Measurements from ENCODE around the gene NTN1. TPM values are rescaled to one million over a fixed set of nuclear protein-coding genes. Genes with fewer than 3 reads are reported as not detected.

Gene NTN1
- total RNA-seq, 4 donors from 2014 or later, result 3.6 to 20.6 (median 7.2) TPM

DNA sequence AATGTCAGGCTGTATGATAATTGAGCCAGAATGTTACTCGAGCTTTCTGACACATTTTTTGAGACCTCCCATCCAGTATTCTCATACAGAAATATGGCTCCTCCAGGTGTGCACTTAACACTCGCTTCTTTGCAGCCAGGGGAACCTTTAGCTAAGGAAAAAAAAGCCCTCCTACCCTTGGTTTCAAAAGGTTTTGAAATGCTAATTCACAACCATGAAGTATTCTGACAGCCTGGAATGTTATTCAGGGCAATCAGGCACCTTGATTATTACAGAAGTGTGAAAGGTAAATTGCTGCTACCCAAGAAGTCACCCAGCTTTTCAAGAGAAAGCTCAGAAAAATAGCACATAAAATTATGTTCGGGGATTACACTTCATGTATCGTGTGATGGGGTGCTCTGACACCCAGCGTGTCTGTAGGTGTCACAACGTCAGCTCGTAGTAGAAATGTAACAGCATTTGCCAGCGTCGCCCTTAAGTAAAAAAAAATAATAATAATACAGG lies 41.1 kb downstream of the NTN1 start:
- in situ Hi-C loops (cut with MboI; ENCODE audit: low pct_ligation_motif_present in 1 of 4, low pct_unique_long_range_greater_than_20kb in 1 of 4, low sequenced_read_pairs in 3 of 4), result no loop called here
- WGBS, 2 donors (ENCODE audit: low coverage in 1 of 2), result 77 to 87% methylated on average over 8 to 9 of the region's 9 CpGs
- DNase-seq, result no peak

DNA sequence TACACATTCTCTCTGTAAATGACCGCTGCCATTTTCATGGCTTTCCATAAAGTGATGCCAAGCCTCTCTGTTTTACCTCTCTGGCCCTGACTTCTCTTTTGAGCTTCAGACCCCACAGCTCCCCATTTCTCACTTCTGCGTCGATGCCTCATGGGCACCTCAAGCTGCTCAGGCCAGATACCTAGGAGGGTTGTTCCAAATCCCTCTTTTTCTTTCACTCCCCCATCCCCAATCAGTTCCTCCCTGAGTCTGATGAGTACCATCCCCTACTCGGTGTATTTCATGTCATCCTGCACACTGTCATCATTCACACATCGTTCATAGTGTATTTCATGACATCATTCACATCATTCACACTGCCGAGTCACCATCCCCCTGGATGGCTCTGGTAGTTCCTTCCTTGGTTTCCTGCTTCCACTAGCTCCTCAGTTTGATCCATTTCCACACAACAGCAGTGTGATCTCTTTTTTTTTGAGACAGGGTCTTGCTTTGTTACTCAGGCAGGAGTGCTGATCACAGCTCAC lies 43.1 kb downstream of the NTN1 start:
- H3K27ac ChIP-seq, result no peak overlapping the region
- 89% methylated on average over 6 of the region's 6 CpGs for WGBS, 2 donors (ENCODE audit: low coverage in 1 of 2)
- in situ Hi-C loops (cut with MboI; ENCODE audit: low pct_ligation_motif_present in 1 of 4, low pct_unique_long_range_greater_than_20kb in 1 of 4, low sequenced_read_pairs in 3 of 4) (no loop called here), intact Hi-C loops (cut with DNase I; ENCODE audit: low total_unique reads) (no loop called here)
- no peaks in the 10 kb centered on the region for H3K27me3 ChIP-seq
- no peaks in the 10 kb centered on the region for H3K4me1 ChIP-seq
- no peak overlapping the region for H3K4me3 ChIP-seq
- H3K9me3 ChIP-seq, result no peaks in the 10 kb centered on the region
- TF ChIP-seq, protein P1, sequence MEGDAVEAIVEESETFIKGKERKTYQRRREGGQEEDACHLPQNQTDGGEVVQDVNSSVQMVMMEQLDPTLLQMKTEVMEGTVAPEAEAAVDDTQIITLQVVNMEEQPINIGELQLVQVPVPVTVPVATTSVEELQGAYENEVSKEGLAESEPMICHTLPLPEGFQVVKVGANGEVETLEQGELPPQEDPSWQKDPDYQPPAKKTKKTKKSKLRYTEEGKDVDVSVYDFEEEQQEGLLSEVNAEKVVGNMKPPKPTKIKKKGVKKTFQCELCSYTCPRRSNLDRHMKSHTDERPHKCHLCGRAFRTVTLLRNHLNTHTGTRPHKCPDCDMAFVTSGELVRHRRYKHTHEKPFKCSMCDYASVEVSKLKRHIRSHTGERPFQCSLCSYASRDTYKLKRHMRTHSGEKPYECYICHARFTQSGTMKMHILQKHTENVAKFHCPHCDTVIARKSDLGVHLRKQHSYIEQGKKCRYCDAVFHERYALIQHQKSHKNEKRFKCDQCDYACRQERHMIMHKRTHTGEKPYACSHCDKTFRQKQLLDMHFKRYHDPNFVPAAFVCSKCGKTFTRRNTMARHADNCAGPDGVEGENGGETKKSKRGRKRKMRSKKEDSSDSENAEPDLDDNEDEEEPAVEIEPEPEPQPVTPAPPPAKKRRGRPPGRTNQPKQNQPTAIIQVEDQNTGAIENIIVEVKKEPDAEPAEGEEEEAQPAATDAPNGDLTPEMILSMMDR (IDR thresholded peaks at IDR 0.05), result no peak
- TF ChIP-seq POLR2AphosphoS5 (IDR thresholded peaks at IDR 0.05) (no peak), EP300 (IDR thresholded peaks at IDR 0.05; ENCODE audit: low read depth) (no peak), POLR2A (IDR thresholded peaks at IDR 0.05) (no peak)
- no peak for DNase-seq
- no peaks in the 10 kb centered on the region for H3K36me3 ChIP-seq

More for the DNA sequence above, 41.1 kb downstream of the NTN1 start:
- Histone ChIP-seq H3K36me3 (no peaks in the 10 kb centered on the region), H3K27ac (no peak overlapping the region), H3K27me3 (no peaks in the 10 kb centered on the region), H3K4me1 (no peaks in the 10 kb centered on the region), H3K9me3 (no peaks in the 10 kb centered on the region), H3K4me3 (no peak overlapping the region)
- intact Hi-C loops (cut with DNase I; ENCODE audit: low total_unique reads), result no loop called here
- TF ChIP-seq POLR2AphosphoS5 (IDR thresholded peaks at IDR 0.05) (no peak), POLR2A (IDR thresholded peaks at IDR 0.05) (no peak)

DNA sequence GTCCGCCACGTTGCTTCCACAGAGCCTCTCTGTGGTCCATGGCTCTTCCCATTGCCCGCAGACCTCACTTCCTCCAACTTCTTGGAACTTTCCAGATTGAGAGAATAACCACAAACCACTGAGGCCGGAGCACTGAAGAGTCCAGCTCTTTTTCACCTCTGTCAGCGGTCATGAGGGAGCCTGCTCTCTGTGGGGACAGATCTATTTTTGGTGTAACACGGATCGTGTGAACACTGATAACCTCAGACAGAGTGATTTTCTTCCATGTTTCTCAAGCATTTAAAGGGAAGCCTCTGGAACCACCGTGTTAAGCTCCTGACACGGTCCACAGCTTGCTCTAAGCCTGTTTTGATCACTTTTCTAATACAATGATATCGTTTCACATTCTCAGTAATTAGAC lies 49.7 kb downstream of the NTN1 start:
- no peak overlapping the region for H3K27ac ChIP-seq
- no peaks in the 10 kb centered on the region for H3K27me3 ChIP-seq
- H3K9me3 ChIP-seq, result no peaks in the 10 kb centered on the region
- no peak for DNase-seq
- no peak overlapping the region for H3K4me3 ChIP-seq
- no peaks in the 10 kb centered on the region for H3K36me3 ChIP-seq
- WGBS, 2 donors (ENCODE audit: low coverage in 1 of 2), result 86 to 89% methylated on average over 8 to 10 of the region's 10 CpGs
- in situ Hi-C loops (cut with MboI; ENCODE audit: low pct_ligation_motif_present in 1 of 4, low pct_unique_long_range_greater_than_20kb in 1 of 4, low sequenced_read_pairs in 3 of 4) (no loop called here), intact Hi-C loops (cut with DNase I; ENCODE audit: low total_unique reads) (no loop called here)
- peaks cover 0 to 13% (median 6%) of the 10 kb centered on the region in 4 donors for H3K4me1 ChIP-seq
- TF ChIP-seq POLR2AphosphoS5 (IDR thresholded peaks at IDR 0.05) (no peak), EP300 (IDR thresholded peaks at IDR 0.05; ENCODE audit: low read depth) (no peak), POLR2A (IDR thresholded peaks at IDR 0.05) (no peak)
- TF ChIP-seq, protein P1 (IDR thresholded peaks at IDR 0.05), result no peak

DNA sequence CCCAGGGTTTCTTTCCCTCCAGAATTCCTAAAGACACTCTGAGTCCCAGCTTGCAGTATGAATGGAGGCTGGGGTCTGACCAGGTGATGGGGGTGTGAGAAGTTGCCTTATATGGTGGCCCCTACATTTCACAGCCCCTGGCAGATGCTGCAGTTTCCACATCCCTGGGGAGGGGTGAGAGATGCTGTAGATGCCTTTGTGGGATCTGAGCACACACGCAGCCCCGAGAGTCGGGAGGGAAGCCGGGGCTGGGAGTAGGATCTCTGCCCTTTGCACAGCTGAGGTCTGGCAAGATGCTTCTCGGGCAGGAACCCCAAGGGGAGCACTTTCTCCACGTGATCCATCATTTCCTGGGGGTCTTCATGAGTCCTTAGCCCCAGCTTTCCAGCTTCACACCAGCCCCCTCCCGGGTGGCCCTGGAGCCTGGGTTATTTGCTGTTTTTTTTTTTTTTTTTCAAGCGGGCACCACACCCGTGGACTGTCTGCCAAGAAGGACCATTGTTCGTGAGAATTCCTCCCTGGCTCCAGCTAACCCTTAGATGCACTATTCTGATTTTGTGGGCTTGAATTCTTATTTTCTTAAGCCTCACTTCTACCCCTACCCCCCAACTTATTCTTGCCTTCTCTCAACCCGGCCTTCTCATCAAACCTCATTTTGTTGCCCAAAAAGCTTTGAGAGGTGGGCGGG lies 50.6 kb downstream of the NTN1 start:
- Histone ChIP-seq H3K27me3 (no peaks in the 10 kb centered on the region), H3K9me3 (no peaks in the 10 kb centered on the region), H3K4me1 (peaks cover 0 to 13% (median 6%) of the 10 kb centered on the region in 4 donors), H3K4me3 (no peak overlapping the region), H3K27ac (peak overlapping the region; percentile 17 to 68 (median 35)), H3K36me3 (no peaks in the 10 kb centered on the region)
- TF ChIP-seq POLR2AphosphoS5 (IDR thresholded peaks at IDR 0.05) (no peak), POLR2A (IDR thresholded peaks at IDR 0.05) (no peak), EP300 (IDR thresholded peaks at IDR 0.05; ENCODE audit: low read depth) (no peak)
- TF ChIP-seq, protein P1 (IDR thresholded peaks at IDR 0.05), result no peak
- in situ Hi-C loops (cut with MboI; ENCODE audit: low pct_ligation_motif_present in 1 of 4, low pct_unique_long_range_greater_than_20kb in 1 of 4, low sequenced_read_pairs in 3 of 4), result no loop called here
- intact Hi-C loops (cut with DNase I; ENCODE audit: low total_unique reads), result no loop called here
- WGBS, 2 donors (ENCODE audit: low coverage in 1 of 2), result 44% methylated on average over 12 of the region's 12 CpGs; no CpG with 5 or more reads in 1 of the 2 donors
- no peak for DNase-seq
